Activated T-helper 1 cell treated with anti-CD3 and anti-CD28 coated beads, Interleukin-12 subunit alpha, Interleukin-12 subunit beta, Interleukin-2, Interleukin-4 antibody, amounts not matched to agents 30 ng/mL and 10 ng/mL and 1 ng/mL, durations not matched to agents 14 hours and 24 hours and 36 hours (primary cell): ENCODE results near the gene CTDSP1. TPM values are rescaled to one million over a fixed set of nuclear protein-coding genes. Genes with fewer than 3 reads are reported as not detected.

ENCODE experiments used
- DNase-seq: peaks from one replicate; pipeline ENCODE4 v3.0.0; 2021; ENCODE audit warnings: low spot score
- H3K27ac Mint-ChIP-seq: one replicate; pipeline ENCODE4 v1.8.0; 2021; ENCODE audit warnings: mild to moderate bottlenecking, mixed read lengths
- H3K27me3 Mint-ChIP-seq: one replicate; pipeline ENCODE4 v1.8.0; 2022; ENCODE audit warnings: mild to moderate bottlenecking, moderate library complexity, mixed read lengths; ENCODE audit not compliant: insufficient read depth
- H3K36me3 Mint-ChIP-seq: one replicate; pipeline ENCODE4 v1.8.0; 2021; ENCODE audit warnings: low read depth, mixed read lengths
- H3K4me1 Mint-ChIP-seq: one replicate; pipeline ENCODE4 v1.8.0; 2021; ENCODE audit warnings: low read depth, mixed read lengths
- H3K4me3 Mint-ChIP-seq: one replicate; pipeline ENCODE4 v1.8.0; 2021; ENCODE audit warnings: mild to moderate bottlenecking, moderate library complexity, mixed read lengths
- H3K9me3 Mint-ChIP-seq: one replicate; pipeline ENCODE4 v1.8.0; 2021; ENCODE audit warnings: mixed read lengths
- intact Hi-C: fragments of 100-400 bp; cut with micrococcal nuclease; formaldehyde crosslinking; loops from one replicate; pipeline ENCODE4 v1.15.1; 2024
- total RNA-seq: library from RNA; stranded (reverse); gene quantifications from 2 replicates; pipeline ENCODE4 v1.2.3, GENCODE V29; 2022

CTDSP1 gene
- total RNA-seq, 1 donor from 2014 or later = 106 TPM

GRCh38 chr2:218404351-218405085, 4.8 kb downstream of the CTDSP1 start:
- DNase-seq = no peak
- intact Hi-C loops = loop anchor here (5.0 kb wide), 1 partner anchor 443 kb away; no protein-coding TSS in a partner anchor
- peaks cover 29% of the 10 kb centered on the region for H3K4me1 Mint-ChIP-seq
- no peaks in the 10 kb centered on the region for H3K27me3 Mint-ChIP-seq
- H3K36me3 Mint-ChIP-seq = peaks cover 13% of the 10 kb centered on the region
- no peak overlapping the region for H3K4me3 Mint-ChIP-seq
- no peaks in the 10 kb centered on the region for H3K9me3 Mint-ChIP-seq
- peak overlapping the region; percentile 65 for H3K27ac Mint-ChIP-seq

- peaks cover 29% of the 10 kb centered on the region for H3K4me1 Mint-ChIP-seq
- peak overlapping the region; percentile 81 for H3K4me3 Mint-ChIP-seq
- DNase-seq = no peak
- H3K27ac Mint-ChIP-seq = peak overlapping the region; percentile 74
- peaks cover 13% of the 10 kb centered on the region for H3K36me3 Mint-ChIP-seq
- intact Hi-C loops = loop anchor here (5.0 kb wide), 1 partner anchor 442 kb away; no protein-coding TSS in a partner anchor
- no peaks in the 10 kb centered on the region for H3K27me3 Mint-ChIP-seq
- no peaks in the 10 kb centered on the region for H3K9me3 Mint-ChIP-seq
These were observed 5.5 kb downstream of the CTDSP1 start for GRCh38 chr2:218405086-218405745.

- Mint-ChIP-seq H3K27ac (peak overlapping the region; percentile 74), H3K4me3 (peak overlapping the region; percentile 81), H3K9me3 (no peaks in the 10 kb centered on the region), H3K27me3 (no peaks in the 10 kb centered on the region), H3K36me3 (peaks cover 13% of the 10 kb centered on the region), H3K4me1 (peaks cover 29% of the 10 kb centered on the region)
- intact Hi-C loops = loop anchor here (1.0 to 5.0 kb wide), 12 partner anchors 9 to 801 kb away; partner anchors contain the start of genes AAMP, BCS1L, CNOT9 and NHEJ1
- DNase-seq = no peak
These were observed 6.1 kb downstream of the CTDSP1 start for GRCh38 chr2:218405746-218406208.

- H3K36me3 Mint-ChIP-seq = peaks cover 13% of the 10 kb centered on the region
- peak; percentile 90 for DNase-seq
- H3K4me1 Mint-ChIP-seq = peaks cover 29% of the 10 kb centered on the region
These were observed 6.7 kb downstream of the CTDSP1 start for GRCh38 chr2:218406209-218406948.

GRCh38 chr2:218406949-218407618, 7.4 kb downstream of the CTDSP1 start:
- H3K27me3 Mint-ChIP-seq = no peaks in the 10 kb centered on the region
- no peaks in the 10 kb centered on the region for H3K9me3 Mint-ChIP-seq
- H3K4me1 Mint-ChIP-seq = peaks cover 29% of the 10 kb centered on the region
- intact Hi-C loops = loop anchor here (1.0 to 5.0 kb wide), 13 partner anchors 11 to 799 kb away; partner anchors contain the start of genes AAMP, BCS1L, CNOT9 and NHEJ1
- peak overlapping the region; percentile 74 for H3K27ac Mint-ChIP-seq
- H3K4me3 Mint-ChIP-seq = peak overlapping the region; percentile 64
- peaks cover 13% of the 10 kb centered on the region for H3K36me3 Mint-ChIP-seq
- DNase-seq = peak; percentile 34

More at GRCh38 chr2:218406209-218406948, 6.7 kb downstream of the CTDSP1 start:
- H3K27me3 Mint-ChIP-seq = no peaks in the 10 kb centered on the region
- intact Hi-C loops = loop anchor here (1.0 to 5.0 kb wide), 12 partner anchors 10 to 800 kb away; partner anchors contain the start of genes AAMP, BCS1L, CNOT9 and NHEJ1
- H3K27ac Mint-ChIP-seq = peak overlapping the region; percentile 74
- peak overlapping the region; percentile 81 for H3K4me3 Mint-ChIP-seq
- H3K9me3 Mint-ChIP-seq = no peaks in the 10 kb centered on the region

GRCh38 chr2:218407717-218408116, 8.0 kb downstream of the CTDSP1 start:
- DNase-seq = no peak
- intact Hi-C loops = loop anchor here (1.0 to 5.0 kb wide), 4 partner anchors 39 to 440 kb away; partner anchors contain the start of genes RNF25 and STK36
- Mint-ChIP-seq H3K27ac (no peak overlapping the region), H3K9me3 (no peaks in the 10 kb centered on the region), H3K27me3 (no peaks in the 10 kb centered on the region), H3K4me3 (no peak overlapping the region), H3K4me1 (peaks cover 32% of the 10 kb centered on the region), H3K36me3 (peaks cover 8% of the 10 kb centered on the region)

- Mint-ChIP-seq H3K36me3 (no peaks in the 10 kb centered on the region), H3K27ac (no peak overlapping the region), H3K27me3 (no peaks in the 10 kb centered on the region), H3K9me3 (no peaks in the 10 kb centered on the region), H3K4me3 (no peak overlapping the region), H3K4me1 (no peaks in the 10 kb centered on the region)
- intact Hi-C loops = no loop called here
- no peak for DNase-seq
These were observed 18.7 kb downstream of the CTDSP1 start for GRCh38 chr2:218418321-218418716.

GRCh38 chr2:218418717-218419458, 19.2 kb downstream of the CTDSP1 start, which contains the start of gene VIL1:
Gene VIL1 (plus strand): TSS chr2:218419123. CDS start chr2:218423779, 4,656 bp downstream.
- intact Hi-C loops = no loop called here
- no peaks in the 10 kb centered on the region for H3K9me3 Mint-ChIP-seq
- H3K27ac Mint-ChIP-seq = no peak within 1 kb of the TSS
- no peak for DNase-seq
- H3K4me3 Mint-ChIP-seq = no peak within 1 kb of the TSS
- H3K4me1 Mint-ChIP-seq = no peaks in the 10 kb centered on the region
- no peaks in the 10 kb centered on the region for H3K27me3 Mint-ChIP-seq
- no peaks in the 10 kb centered on the region for H3K36me3 Mint-ChIP-seq

GRCh38 chr2:218419630-218420216, 20.1 kb downstream of the CTDSP1 start:
- intact Hi-C loops = no loop called here
- H3K27me3 Mint-ChIP-seq = no peaks in the 10 kb centered on the region
- DNase-seq = no peak
- no peak overlapping the region for H3K27ac Mint-ChIP-seq
- no peaks in the 10 kb centered on the region for H3K9me3 Mint-ChIP-seq
- no peaks in the 10 kb centered on the region for H3K4me1 Mint-ChIP-seq
- no peak overlapping the region for H3K4me3 Mint-ChIP-seq
- no peaks in the 10 kb centered on the region for H3K36me3 Mint-ChIP-seq

GRCh38 chr2:218421027-218421426, 21.4 kb downstream of the CTDSP1 start:
- H3K9me3 Mint-ChIP-seq = no peaks in the 10 kb centered on the region
- DNase-seq = no peak
- intact Hi-C loops = no loop called here
- no peaks in the 10 kb centered on the region for H3K27me3 Mint-ChIP-seq
- H3K4me3 Mint-ChIP-seq = no peak overlapping the region
- no peaks in the 10 kb centered on the region for H3K4me1 Mint-ChIP-seq
- H3K27ac Mint-ChIP-seq = no peak overlapping the region
- no peaks in the 10 kb centered on the region for H3K36me3 Mint-ChIP-seq

- H3K36me3 Mint-ChIP-seq = no peaks in the 10 kb centered on the region
- H3K4me3 Mint-ChIP-seq = no peak overlapping the region
- intact Hi-C loops = no loop called here
- no peaks in the 10 kb centered on the region for H3K4me1 Mint-ChIP-seq
- peaks cover 3% of the 10 kb centered on the region for H3K27me3 Mint-ChIP-seq
- H3K9me3 Mint-ChIP-seq = no peaks in the 10 kb centered on the region
- peak overlapping the region; percentile 13 for H3K27ac Mint-ChIP-seq
- DNase-seq = no peak
These were observed 22.9 kb downstream of the CTDSP1 start for GRCh38 chr2:218422403-218423086.
